Bronchial smooth muscle cell (primary cell): Measurements from ENCODE around the gene NECTIN2. TPM values are rescaled to one million over a fixed set of nuclear protein-coding genes. Genes with fewer than 3 reads are reported as not detected.

Experiments used
- total RNA-seq: library from RNA; depleted of rRNA; stranded (reverse); fragments of >200 nt; gene quantifications from 2 replicates; pipeline ENCODE4 v1.2.1, GENCODE V29; 2014

The NECTIN2 gene
- total RNA-seq: 33.6 and 40.5 TPM in 2 replicates

GRCh38 chr19:44845612-44846454 is at the start of gene NECTIN2:
NECTIN2 (plus strand) TSS chr19:44846297; CDS start chr19:44846526, 229 bp downstream.

GRCh38 chr19:44808463-44809371 is 37.4 kb upstream of the NECTIN2 start, which contains the start of gene BCAM:
BCAM (plus strand) TSS chr19:44809103; CDS start chr19:44809125, 22 bp downstream.

GRCh38 chr19:44891016-44891882 is 45.2 kb downstream of the NECTIN2 start, which contains the start of gene TOMM40:
TOMM40 (plus strand) TSS chr19:44891254; CDS start chr19:44891416, 162 bp downstream.

GRCh38 chr19:44905437-44906160 is 59.5 kb downstream of the NECTIN2 start, which contains the start of gene APOE:
APOE (plus strand) TSS chr19:44905796; CDS start chr19:44906625, 829 bp downstream.

GRCh38 chr19:44914433-44915206 is 68.5 kb downstream of the NECTIN2 start, which contains the start of gene APOC1:
APOC1 (plus strand) TSS chr19:44914608; CDS start chr19:44914892, 284 bp downstream.

Other genes starting within 250 kb of the NECTIN2 start
- not detected in 2 replicates for gene IGSF23, start 232.7 kb upstream of the NECTIN2 start, total RNA-seq
- gene PVR, start 202.4 kb upstream of the NECTIN2 start, total RNA-seq: 13.9 and 14.7 TPM in 2 replicates
- gene CEACAM19, start 174.8 kb upstream of the NECTIN2 start, total RNA-seq: 0.26 and 0.95 TPM in 2 replicates
- gene CEACAM16, start 147.1 kb upstream of the NECTIN2 start, total RNA-seq: 0.09 TPM in 1 of 2 replicates, not detected in the other
- gene BCL3, start 97.6 kb upstream of the NECTIN2 start, total RNA-seq: 5.0 and 12.5 TPM in 2 replicates
- 0.09 TPM in 1 of 2 replicates, not detected in the other for gene CBLC, start 68.4 kb upstream of the NECTIN2 start, total RNA-seq
- 6.6 and 8.9 TPM in 2 replicates for gene BCAM, start 37.2 kb upstream of the NECTIN2 start, total RNA-seq
- 18.8 and 19.6 TPM in 2 replicates for gene TOMM40, start 45.0 kb downstream of the NECTIN2 start, total RNA-seq
- 7.2 and 8.0 TPM in 2 replicates for gene APOE, start 59.5 kb downstream of the NECTIN2 start, total RNA-seq
- gene APOC1, start 68.3 kb downstream of the NECTIN2 start, total RNA-seq: 0.69 and 0.79 TPM in 2 replicates
- gene APOC4, start 95.9 kb downstream of the NECTIN2 start, total RNA-seq: not detected in 2 replicates
- not detected in 2 replicates for gene APOC2, start 99.8 kb downstream of the NECTIN2 start, total RNA-seq
- 26.1 and 30.4 TPM in 2 replicates for gene CLPTM1, start 109.1 kb downstream of the NECTIN2 start, total RNA-seq
- 3.3 and 6.9 TPM in 2 replicates for gene RELB, start 155.2 kb downstream of the NECTIN2 start, total RNA-seq
- gene CLASRP, start 192.7 kb downstream of the NECTIN2 start, total RNA-seq: 12.3 and 17.8 TPM in 2 replicates
- not detected in 2 replicates for gene ZNF296, start 230.2 kb downstream of the NECTIN2 start, total RNA-seq
- 9.9 and 11.8 TPM in 2 replicates for gene GEMIN7, start 233.0 kb downstream of the NECTIN2 start, total RNA-seq
- gene PPP1R37, start 246.9 kb downstream of the NECTIN2 start, total RNA-seq: 25.0 and 32.2 TPM in 2 replicates